Osteoblast (primary cell): ENCODE data around the gene GLI3. TPM values are rescaled to one million over a fixed set of nuclear protein-coding genes. Genes with fewer than 3 reads are reported as not detected.
A peak's percentile ranks its signal among the peaks of the same experiment; 100 is the strongest.

Experiments
- DNase-seq: peaks from one replicate; pipeline ENCODE4 v3.0.0; 2011; ENCODE audit warnings: low spot score, mixed read lengths; ENCODE audit not compliant: insufficient read length; ENCODE audit errors: missing footprints
- H2AFZ ChIP-seq: 2 replicates; pipeline ENCODE4 v1.6.0; 2011; ENCODE audit warnings: mild to moderate bottlenecking, low read length
- H3K27ac ChIP-seq: 2 replicates; pipeline ENCODE4 v1.5.1; 2011; ENCODE audit warnings: mild to moderate bottlenecking, low read depth, low read length, moderate library complexity
- H3K27me3 ChIP-seq: 2 replicates; pipeline ENCODE4 v1.6.0; 2012; ENCODE audit warnings: mild to moderate bottlenecking, control low read depth, inconsistent platforms, low read length, moderate library complexity; ENCODE audit not compliant: insufficient read depth
- H3K36me3 ChIP-seq: 2 replicates; pipeline ENCODE4 v1.5.1; 2011; ENCODE audit warnings: mild to moderate bottlenecking, low read length, control low read depth, moderate library complexity; ENCODE audit not compliant: insufficient read depth
- H3K4me1 ChIP-seq: 2 replicates; pipeline ENCODE4 v1.5.1; 2011; ENCODE audit warnings: mild to moderate bottlenecking, low read length, control low read depth, moderate library complexity; ENCODE audit not compliant: insufficient read depth
- H3K4me2 ChIP-seq: 2 replicates; pipeline ENCODE4 v1.6.0; 2011; ENCODE audit warnings: mild to moderate bottlenecking, low read length; ENCODE audit not compliant: insufficient read depth
- H3K4me3 ChIP-seq: fragments of 200-600 bp; sonication (generic); 3 replicates; pipeline ENCODE4 v1.5.1; 2012; ENCODE audit warnings: mild to moderate bottlenecking, low read length, inconsistent platforms; ENCODE audit not compliant: insufficient read depth
- H3K79me2 ChIP-seq: 2 replicates; pipeline ENCODE4 v1.6.0; 2012; ENCODE audit warnings: mild to moderate bottlenecking, low read length, control low read depth, inconsistent platforms; ENCODE audit not compliant: insufficient read depth
- H3K9me3 ChIP-seq: 2 replicates; pipeline ENCODE4 v1.5.1; 2011; ENCODE audit warnings: low read depth, low read length, control low read depth
- H4K20me1 ChIP-seq: 2 replicates; pipeline ENCODE4 v1.6.0; 2012; ENCODE audit warnings: mild to moderate bottlenecking, low read length, control low read depth; ENCODE audit not compliant: insufficient read depth
- total RNA-seq: library from RNA; depleted of rRNA; stranded (reverse); fragments of >200 nt; gene quantifications from 2 replicates; pipeline ENCODE4 v1.2.3, GENCODE V29; 2012
- TF ChIP-seq, protein P1 (sequence below): IDR thresholded peaks from 2 replicates; pipeline ENCODE4 v1.5.1; 2011; ENCODE audit warnings: mild to moderate bottlenecking, low read depth, low read length, moderate library complexity; ENCODE audit errors: extremely low read depth

GLI3 gene
- total RNA-seq, 1 donor: 11.9 TPM

DNA sequence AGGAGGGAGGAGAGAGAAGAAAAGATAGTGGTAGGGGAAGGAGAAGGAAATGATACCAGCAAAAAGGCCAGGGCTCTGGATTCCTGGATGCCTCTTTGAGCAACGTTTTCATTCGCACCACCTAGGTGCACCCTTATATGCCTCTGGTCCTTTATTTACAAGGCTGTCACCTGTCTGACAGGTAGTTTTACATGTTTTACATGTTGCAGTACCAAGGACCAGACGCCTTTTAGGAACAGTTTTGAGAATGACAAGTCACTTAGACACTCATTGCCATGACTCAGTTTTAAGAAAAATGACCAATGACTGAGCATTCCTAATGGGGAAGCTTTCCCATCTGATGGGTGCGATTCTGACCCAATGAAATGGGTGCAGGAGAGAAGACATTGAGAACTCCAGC lies 119.8 kb downstream of the GLI3 start:
- H3K4me1 ChIP-seq: no peaks in the 10 kb centered on the region
- no peak overlapping the region for H3K4me2 ChIP-seq
- TF ChIP-seq, protein P1, sequence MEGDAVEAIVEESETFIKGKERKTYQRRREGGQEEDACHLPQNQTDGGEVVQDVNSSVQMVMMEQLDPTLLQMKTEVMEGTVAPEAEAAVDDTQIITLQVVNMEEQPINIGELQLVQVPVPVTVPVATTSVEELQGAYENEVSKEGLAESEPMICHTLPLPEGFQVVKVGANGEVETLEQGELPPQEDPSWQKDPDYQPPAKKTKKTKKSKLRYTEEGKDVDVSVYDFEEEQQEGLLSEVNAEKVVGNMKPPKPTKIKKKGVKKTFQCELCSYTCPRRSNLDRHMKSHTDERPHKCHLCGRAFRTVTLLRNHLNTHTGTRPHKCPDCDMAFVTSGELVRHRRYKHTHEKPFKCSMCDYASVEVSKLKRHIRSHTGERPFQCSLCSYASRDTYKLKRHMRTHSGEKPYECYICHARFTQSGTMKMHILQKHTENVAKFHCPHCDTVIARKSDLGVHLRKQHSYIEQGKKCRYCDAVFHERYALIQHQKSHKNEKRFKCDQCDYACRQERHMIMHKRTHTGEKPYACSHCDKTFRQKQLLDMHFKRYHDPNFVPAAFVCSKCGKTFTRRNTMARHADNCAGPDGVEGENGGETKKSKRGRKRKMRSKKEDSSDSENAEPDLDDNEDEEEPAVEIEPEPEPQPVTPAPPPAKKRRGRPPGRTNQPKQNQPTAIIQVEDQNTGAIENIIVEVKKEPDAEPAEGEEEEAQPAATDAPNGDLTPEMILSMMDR: no peak
- H3K27me3 ChIP-seq: no peaks in the 10 kb centered on the region
- H3K79me2 ChIP-seq: peaks cover 2% of the 10 kb centered on the region
- no peaks in the 10 kb centered on the region for H3K9me3 ChIP-seq
- no peak overlapping the region for H3K27ac ChIP-seq
- H4K20me1 ChIP-seq: no peaks in the 10 kb centered on the region
- no peak overlapping the region for H3K4me3 ChIP-seq
- H2AFZ ChIP-seq: no peak overlapping the region
- H3K36me3 ChIP-seq: no peaks in the 10 kb centered on the region
- no peak for DNase-seq

DNA sequence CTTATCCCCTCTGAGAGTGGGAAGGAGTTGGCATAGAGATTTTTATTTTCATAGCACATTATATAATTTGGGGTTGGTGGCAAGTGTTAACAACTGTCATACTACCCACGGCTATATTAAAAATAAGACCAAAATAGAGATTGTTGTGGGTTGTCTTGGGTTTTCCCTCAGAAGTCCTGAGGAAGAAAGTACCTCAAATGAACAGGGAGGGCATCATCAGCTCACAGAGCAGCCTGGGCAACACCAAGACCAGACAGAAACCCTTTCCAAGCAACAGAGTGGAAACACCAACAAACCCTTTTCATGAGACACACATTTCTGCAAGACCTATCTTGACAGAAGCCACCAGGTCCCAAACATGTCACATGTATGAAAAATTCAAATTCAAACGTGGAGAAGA lies 121.2 kb downstream of the GLI3 start:
- DNase-seq: no peak

DNA sequence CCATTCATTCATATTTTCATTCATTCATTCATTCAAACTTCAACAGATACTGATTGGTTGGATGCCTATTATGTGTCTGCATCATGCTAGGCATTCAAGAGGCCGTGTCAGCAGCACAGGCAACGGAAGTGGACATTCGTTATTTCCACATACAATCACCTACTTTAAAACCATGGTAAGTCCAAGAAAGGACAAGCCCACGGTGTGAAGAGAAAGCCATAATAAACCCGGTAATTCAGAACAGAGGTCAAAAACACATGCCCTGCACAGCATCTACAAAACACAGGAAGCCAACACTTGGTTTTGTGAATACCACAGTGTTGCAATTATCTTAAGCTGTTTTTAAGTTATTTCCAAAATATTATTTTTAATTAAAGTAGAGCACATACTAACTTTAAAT lies 126.7 kb downstream of the GLI3 start:
- Histone ChIP-seq H3K79me2 (peaks cover 4% of the 10 kb centered on the region), H2AFZ (no peak overlapping the region), H4K20me1 (peaks cover 9% of the 10 kb centered on the region), H3K27me3 (no peaks in the 10 kb centered on the region), H3K9me3 (no peaks in the 10 kb centered on the region), H3K36me3 (no peaks in the 10 kb centered on the region), H3K4me1 (peaks cover 11% of the 10 kb centered on the region), H3K27ac (no peak overlapping the region), H3K4me3 (no peak overlapping the region), H3K4me2 (no peak overlapping the region)
- TF ChIP-seq, protein P1: no peak
- DNase-seq: no peak

More for the DNA sequence above, 121.2 kb downstream of the GLI3 start:
- TF ChIP-seq, protein P1: peak; percentile 10
- H3K9me3 ChIP-seq: no peaks in the 10 kb centered on the region
- H3K4me1 ChIP-seq: no peaks in the 10 kb centered on the region
- H3K4me2 ChIP-seq: no peak overlapping the region
- H3K27me3 ChIP-seq: no peaks in the 10 kb centered on the region
- H3K4me3 ChIP-seq: no peak overlapping the region
- H3K36me3 ChIP-seq: no peaks in the 10 kb centered on the region
- H3K27ac ChIP-seq: no peak overlapping the region
- peaks cover 2% of the 10 kb centered on the region for H3K79me2 ChIP-seq
- H2AFZ ChIP-seq: no peak overlapping the region
- peaks cover 2% of the 10 kb centered on the region for H4K20me1 ChIP-seq

DNA sequence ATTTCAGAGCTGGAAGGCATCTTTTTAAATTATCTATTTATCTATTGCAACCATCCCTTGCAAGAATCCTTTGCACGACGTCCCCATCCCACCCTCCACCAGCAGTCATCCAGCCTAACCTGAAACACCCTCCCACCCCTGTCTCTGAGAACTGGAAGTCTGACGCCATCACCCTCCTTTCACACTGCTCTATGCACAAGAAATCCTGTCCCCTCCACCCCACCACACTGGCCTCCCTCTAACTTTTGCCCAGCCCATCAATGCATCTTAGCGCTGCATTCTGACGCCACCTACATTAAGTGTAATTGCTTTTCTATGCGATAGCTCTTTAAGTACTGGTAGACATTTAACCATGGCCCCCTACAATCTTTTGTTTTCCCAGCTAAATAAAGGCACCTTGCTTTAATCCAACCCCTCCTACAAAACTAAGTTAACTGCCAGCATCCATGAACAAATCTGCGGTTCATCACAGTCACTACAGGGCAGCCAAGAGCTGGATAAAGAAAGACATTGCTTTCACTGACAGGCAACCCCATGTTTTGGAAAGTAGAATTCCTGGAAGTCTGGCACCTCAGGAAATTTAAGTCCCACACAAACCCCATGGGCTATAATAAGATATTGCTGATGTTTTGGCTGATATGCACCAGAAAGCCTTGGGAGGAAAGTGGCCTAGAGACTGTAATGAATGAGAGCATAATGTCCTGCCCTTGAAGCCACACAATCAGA lies 128.0 kb downstream of the GLI3 start:
- H3K4me1 ChIP-seq: peaks cover 11% of the 10 kb centered on the region
- peaks cover 9% of the 10 kb centered on the region for H4K20me1 ChIP-seq
- H3K27ac ChIP-seq: no peak overlapping the region
- H3K79me2 ChIP-seq: peaks cover 4% of the 10 kb centered on the region
- DNase-seq: no peak
- no peaks in the 10 kb centered on the region for H3K9me3 ChIP-seq
- no peaks in the 10 kb centered on the region for H3K27me3 ChIP-seq
- TF ChIP-seq, protein P1: no peak
- no peak overlapping the region for H3K4me2 ChIP-seq
- H2AFZ ChIP-seq: no peak overlapping the region
- peaks cover under 1% of the 10 kb centered on the region for H3K36me3 ChIP-seq
- no peak overlapping the region for H3K4me3 ChIP-seq
